GM12892 (cell line): ENCODE data around the gene GLIS1.

Experiments
- DNase-seq: peaks from one replicate; pipeline ENCODE4 v3.0.0; 2011; ENCODE audit not compliant: insufficient read length
- FAIRE-seq: peaks from 2 replicates; lab custom pipeline; 2011; peaks lifted over from hg19 to GRCh38; lab: Jason Lieb, UNC
- POLR2A ChIP-seq: IDR thresholded peaks from 2 replicates; pipeline ENCODE4 v1.6.1; 2011; ENCODE audit warnings: low read depth, low read length, control low read depth
- POLR2AphosphoS5 ChIP-seq: IDR thresholded peaks from 2 replicates; pipeline ENCODE4 v1.6.1; 2011; ENCODE audit warnings: low read depth, low read length, control low read depth
- TAF1 ChIP-seq: IDR thresholded peaks from 2 replicates; pipeline ENCODE4 v1.6.1; 2011; ENCODE audit warnings: low read depth, mild to moderate bottlenecking, control low read depth, low read length, borderline replicate concordance

Gene GLIS1

GRCh38 chr1:53678938-53679825, 59.8 kb downstream of the GLIS1 start:
- no peak for FAIRE-seq
- DNase-seq, result no peak
- no peak for TF ChIP-seq POLR2AphosphoS5
- TF ChIP-seq POLR2A, result no peak
- no peak for TF ChIP-seq TAF1

- no peak for DNase-seq
- FAIRE-seq, result no peak
- TF ChIP-seq POLR2AphosphoS5 (no peak), TAF1 (no peak), POLR2A (no peak)
These were observed 60.5 kb downstream of the GLIS1 start for GRCh38 chr1:53678507-53678906.

DNA sequence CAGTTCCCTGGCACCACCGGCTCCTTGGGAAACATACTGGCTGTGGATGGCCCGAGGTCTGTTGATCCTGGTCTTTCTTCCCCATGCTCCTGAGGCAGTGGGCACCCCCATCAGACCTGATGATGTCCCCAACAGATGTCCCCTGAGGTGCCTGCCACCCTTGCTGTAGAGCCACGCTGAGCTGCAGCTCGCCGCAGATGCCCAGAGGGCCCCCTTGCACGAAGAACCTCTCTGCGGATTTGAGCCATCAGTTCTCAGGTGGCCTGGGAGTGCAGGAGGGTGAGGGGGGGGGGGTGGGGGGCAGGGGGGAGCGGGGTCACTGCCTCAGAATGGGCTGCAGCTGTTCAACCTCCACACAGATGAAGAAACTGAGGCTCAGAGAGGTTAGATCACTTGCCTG, 60.9 kb downstream of the GLIS1 start:
- no peak for DNase-seq
- no peak for FAIRE-seq
- TF ChIP-seq TAF1 (no peak), POLR2A (no peak)

DNA sequence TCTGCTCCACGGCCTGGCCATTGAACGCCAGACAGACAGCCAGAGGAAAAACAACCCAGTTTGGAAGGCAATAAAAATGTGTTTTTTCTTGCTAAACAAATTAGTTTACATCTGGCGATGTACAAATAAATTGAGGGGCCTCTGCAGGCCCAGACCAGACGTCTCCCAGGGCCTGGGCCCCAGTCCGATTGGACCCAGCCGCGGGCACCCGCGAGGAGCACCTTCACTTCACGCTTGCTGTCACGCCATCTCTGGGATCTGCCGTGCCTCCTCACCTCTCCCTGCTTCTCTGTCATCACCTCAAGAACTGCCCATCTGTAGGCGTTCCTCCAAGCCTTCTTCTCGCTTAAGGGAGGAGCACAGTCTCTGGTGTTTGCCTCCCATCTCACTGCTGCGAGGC, 61.5 kb downstream of the GLIS1 start:
- DNase-seq (no peak), FAIRE-seq (no peak)
- no peak for TF ChIP-seq TAF1
- no peak for TF ChIP-seq POLR2A
- no peak for TF ChIP-seq POLR2AphosphoS5

DNA sequence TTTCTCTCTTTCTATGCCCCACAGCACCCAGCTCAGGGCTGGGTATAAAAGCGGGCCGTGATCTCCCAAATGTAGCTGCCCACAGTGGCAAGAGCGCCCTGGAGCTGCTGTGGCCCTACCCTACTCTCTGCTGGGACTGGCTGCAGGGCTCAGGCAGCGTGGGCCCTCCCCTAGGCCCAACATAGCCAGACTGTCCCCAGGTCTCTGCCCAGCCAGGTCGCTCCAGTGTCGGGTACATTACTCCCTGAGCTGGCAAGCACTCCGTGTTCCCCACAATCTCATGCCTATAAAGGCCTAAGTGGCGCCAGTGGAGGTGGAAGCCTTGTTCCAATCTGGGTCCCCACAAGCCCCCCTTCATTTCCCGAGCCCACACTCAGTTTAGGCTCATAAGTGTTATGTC, 66.2 kb downstream of the GLIS1 start:
- FAIRE-seq, result no peak
- TF ChIP-seq POLR2A, result no peak
- TF ChIP-seq TAF1, result no peak
- no peak for TF ChIP-seq POLR2AphosphoS5
- DNase-seq, result no peak

GRCh38 chr1:53672243-53672642, 66.7 kb downstream of the GLIS1 start:
- DNase-seq (no peak), FAIRE-seq (no peak)
- TF ChIP-seq POLR2AphosphoS5, result no peak
- no peak for TF ChIP-seq TAF1
- no peak for TF ChIP-seq POLR2A

DNA sequence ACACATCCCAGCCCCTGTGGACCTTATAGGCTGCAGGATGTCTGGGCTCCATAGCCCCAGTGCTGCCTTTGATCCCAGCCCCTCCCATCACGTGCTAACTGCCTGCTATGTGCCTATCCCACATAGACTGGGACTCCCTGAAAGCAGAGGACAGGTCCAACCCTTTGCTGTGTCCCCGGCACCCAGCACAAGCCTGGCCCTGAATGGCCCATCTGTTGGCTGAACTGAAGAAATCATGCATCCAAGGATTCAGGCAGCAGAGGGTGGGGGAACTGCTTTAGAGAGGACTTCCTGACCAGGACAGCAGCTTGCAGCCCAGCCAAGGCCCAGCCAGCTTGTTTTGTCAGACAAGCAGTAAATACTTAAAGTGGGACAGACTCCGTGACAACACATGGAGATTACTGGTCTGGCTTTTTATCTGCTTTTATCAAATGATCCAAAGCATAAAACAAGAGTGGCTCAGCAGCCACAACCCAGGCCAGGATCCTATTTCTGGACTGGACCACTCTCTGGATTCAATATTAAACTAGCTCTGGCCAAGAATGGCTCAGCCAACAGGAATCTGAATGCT, 69.3 kb downstream of the GLIS1 start:
- TF ChIP-seq POLR2A, result no peak
- no peak for TF ChIP-seq TAF1
- no peak for TF ChIP-seq POLR2AphosphoS5
- FAIRE-seq (no peak), DNase-seq (no peak)

GRCh38 chr1:53666566-53666965, 72.4 kb downstream of the GLIS1 start:
- no peak for FAIRE-seq

GRCh38 chr1:53665996-53666395, 73.0 kb downstream of the GLIS1 start:
- DNase-seq, result no peak
- FAIRE-seq, result no peak
- TF ChIP-seq POLR2A (no peak), TAF1 (no peak), POLR2AphosphoS5 (no peak)

More at GRCh38 chr1:53666566-53666965, 72.4 kb downstream of the GLIS1 start:
- no peak for TF ChIP-seq TAF1
- no peak for TF ChIP-seq POLR2AphosphoS5
- no peak for TF ChIP-seq POLR2A
- DNase-seq, result no peak

DNA sequence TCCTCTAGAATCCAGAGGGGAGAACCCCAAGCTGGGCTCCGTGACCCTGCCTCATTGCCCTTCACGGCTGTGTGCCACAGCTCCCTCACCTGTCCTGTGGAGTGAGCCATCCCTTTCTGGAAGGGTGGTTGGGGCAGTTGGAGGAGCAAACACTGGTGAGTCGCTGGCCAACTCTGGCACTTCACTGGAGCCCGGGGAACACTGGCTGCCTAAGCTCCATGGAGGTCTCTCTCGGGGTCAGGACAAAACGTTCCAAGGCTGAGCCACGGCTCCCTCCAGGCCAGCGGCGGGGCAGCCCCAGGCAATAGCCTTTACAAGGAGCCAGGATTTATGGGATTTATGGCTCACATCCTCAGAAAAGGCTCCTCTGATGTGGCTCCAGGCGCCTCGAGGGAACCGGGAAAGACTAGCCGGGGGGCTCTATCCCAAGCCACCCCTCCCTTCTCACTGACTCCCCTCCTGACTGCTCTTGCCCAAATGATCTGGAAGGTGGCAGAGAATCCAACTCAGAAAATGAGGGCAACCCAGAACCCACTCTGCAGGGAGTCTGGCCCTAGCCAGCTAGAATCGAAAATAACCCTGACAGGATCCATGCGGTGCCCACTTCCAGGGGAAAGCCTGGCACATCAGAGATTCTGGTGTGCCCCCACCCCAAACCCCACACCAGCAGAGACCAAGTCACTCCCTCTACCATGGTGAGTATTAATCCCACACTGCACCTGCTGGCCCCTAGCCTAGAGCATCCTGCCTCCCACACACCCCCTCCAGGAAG, 75.2 kb downstream of the GLIS1 start:
- no peak for TF ChIP-seq POLR2AphosphoS5
- TF ChIP-seq POLR2A, result no peak
- TF ChIP-seq TAF1, result no peak
- DNase-seq (no peak), FAIRE-seq (no peak)

DNA sequence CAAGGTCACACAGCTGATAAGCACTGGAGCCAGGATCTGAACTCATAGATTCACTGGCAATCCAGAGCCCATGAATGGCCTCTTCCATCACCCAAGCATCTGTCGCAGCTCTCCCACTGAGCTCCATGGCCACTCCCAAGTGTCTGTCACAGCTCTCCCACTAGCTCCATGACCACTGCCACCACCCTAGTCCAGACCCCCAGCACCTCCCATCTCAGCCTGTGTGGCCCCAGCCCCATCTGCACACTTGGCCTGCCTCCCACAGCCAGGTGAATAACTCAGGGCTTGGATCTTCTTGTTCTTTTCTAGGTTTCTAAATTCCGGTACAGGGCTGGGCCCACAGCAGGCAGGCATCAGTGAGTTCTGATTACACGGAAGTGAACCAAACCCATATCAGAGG, 76.0 kb downstream of the GLIS1 start:
- TF ChIP-seq POLR2AphosphoS5, result no peak
- TF ChIP-seq POLR2A, result no peak
- no peak for TF ChIP-seq TAF1
- FAIRE-seq, result no peak

GRCh38 chr1:53662169-53662568, 76.8 kb downstream of the GLIS1 start:
- TF ChIP-seq POLR2A (no peak), POLR2AphosphoS5 (no peak), TAF1 (no peak)
- DNase-seq (no peak), FAIRE-seq (no peak)

More for the DNA sequence above, 76.0 kb downstream of the GLIS1 start:
- no peak for DNase-seq
